Stimulated activated CD4-positive, alpha-beta T cell treated with anti-CD3 and anti-CD28 coated beads, Interleukin-4, amount 100 ng/mL, for 48 hours (primary cell): Measurements from ENCODE around the gene PRAMEF15.
"Not testable (repeated sequence)": the region's sequence is repeated elsewhere in the genome, so short reads cannot be mapped to it uniquely, and the experiment has no call there.

Source experiments
- DNase-seq, 2 donors: peaks; one replicate each; pipeline ENCODE4 v3.0.0-alpha.2; 2020; ENCODE audit warnings: low read depth in 2 of 2

PRAMEF15 gene

DNA sequence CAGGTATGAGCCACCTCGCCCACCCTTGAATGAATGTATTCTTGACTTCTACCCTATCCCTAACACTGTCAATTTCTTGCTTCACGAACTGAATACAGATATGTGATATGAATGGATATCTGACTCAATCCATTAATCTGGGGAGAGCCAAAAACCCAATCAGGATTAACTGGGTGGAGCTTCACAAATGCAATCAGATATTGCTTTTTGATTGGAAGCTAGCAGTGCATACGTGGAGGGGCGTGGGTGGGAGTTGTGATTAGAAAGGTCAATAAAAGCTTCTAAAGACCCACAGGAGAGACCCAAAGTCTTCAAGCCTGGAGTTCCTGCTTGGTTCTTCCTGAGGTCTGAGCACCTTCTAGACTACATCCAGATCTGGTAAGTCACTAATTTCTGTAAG is at the start of gene PRAMEF15:
Gene PRAMEF15 (plus strand): TSS at position 301 of the 400 bp plus-strand sequence. CDS start 2,827 bp downstream, outside the sequence.
- DNase-seq: not testable (repeated sequence)

DNA sequence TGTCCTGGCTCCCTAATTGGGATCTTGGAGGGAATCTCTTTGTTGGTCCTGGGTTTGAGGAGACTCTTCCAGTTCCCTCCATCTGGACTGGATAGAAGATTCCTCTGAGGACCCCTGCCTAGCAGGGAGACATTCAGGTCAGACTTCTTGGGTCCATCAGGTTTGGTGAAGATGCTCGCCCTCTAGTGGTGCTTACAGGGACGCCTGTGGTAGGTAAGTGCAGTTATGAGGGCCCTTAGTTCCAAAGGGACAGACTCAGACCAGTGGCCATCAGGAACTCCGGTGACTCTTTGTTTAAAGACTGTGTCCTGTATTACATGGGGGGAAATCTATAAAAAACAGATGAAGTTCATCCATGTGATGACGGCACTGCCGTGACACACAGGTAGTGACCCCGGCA is 38.4 kb upstream of the PRAMEF15 start:
- DNase-seq: not testable (repeated sequence)

DNA sequence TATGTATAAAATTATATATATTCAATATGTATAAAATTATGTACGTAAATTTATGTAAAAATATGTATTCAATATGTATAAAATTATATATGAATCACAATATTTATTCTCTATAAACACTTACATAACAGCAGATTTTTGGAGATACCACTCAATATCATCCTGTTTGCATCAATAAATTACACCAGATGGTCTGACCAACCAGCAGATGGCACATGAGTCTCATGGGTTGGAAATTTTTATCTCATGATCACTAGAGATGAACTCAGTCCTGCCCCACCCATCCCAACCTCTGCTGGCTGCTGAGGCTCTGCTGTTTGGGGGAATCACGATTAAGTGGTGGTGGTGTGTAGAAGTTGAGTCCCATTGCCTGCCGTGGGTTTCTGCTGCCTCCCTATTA is 35.8 kb upstream of the PRAMEF15 start:
- DNase-seq: not testable (repeated sequence)

DNA sequence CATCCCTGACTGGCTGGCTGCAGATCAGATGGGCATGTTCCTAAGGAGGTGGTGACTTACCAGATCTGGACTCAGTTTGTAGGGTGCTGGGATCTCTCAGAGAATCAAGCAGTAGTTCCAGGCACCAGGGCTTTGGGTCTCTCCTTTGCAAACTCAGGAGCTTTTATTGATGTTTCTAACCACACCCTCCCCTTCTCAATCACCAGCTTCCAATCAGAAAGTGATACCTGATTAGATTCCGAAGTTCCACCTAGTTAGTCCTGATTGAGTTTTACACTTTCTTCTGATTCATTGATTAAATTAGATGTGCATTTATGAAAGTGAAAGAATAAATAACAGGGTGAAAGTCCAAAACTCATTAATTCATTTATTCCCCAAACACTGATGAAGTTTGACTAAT is 30.3 kb upstream of the PRAMEF15 start, which contains the start of gene PRAMEF8:
Gene PRAMEF8 (minus strand): TSS at position 101 of the 400 bp plus-strand sequence. CDS start 1,046 bp downstream, outside the sequence.
- DNase-seq: not testable (repeated sequence)

DNA sequence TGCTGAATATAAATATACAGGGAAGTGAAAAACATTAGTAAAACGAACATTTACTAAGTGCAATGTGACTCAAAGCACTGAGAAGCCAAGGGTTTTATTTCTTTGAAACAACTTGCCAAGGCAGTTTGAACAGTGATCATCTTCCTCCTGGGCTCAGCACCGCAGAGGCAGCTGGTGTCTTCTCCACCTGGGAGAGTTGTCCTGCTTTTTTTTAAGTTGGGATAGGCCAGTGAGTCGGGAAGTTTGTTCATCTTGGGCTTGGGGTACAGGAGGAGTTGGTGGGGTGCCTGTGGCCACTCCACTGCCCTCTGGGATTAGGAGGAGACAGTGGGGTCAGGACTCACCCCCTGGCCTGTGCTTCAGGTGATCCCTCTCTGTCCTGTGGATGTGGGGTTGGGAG is 26.4 kb upstream of the PRAMEF15 start:
- DNase-seq: not testable (repeated sequence)

DNA sequence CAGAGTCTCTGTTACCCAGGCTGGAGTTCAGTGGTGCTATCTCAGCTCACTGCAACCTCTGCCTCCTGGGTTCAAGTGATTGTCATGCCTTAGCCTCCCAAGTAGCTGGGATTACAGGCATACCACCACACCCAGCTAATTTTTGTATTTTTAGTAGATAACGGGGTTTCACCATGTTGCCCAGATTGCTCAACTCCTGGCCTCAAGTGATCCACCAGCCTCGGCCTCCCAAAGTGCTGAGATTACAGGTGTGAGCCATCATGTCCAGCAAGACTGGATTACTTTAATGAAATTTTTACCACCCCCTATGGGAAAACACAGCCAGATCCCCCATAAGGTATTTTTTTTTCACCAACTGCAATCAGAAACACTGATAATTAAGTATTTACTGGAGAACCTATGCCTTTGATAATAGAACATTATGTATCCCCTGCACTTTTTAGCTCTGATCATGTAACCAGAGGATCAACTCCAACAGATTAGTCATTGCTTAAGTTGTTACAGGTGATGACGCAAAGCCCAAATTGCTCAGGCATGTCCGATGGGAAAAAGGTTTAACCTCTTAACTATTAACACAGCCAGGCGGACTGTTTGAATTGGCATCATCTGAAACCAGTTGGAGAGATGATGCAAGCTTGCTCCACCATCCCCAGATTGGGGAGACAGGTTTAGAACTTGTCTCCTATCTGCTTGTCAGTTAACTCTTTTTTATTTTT is 18.0 kb upstream of the PRAMEF15 start:
- DNase-seq: not testable (repeated sequence)

DNA sequence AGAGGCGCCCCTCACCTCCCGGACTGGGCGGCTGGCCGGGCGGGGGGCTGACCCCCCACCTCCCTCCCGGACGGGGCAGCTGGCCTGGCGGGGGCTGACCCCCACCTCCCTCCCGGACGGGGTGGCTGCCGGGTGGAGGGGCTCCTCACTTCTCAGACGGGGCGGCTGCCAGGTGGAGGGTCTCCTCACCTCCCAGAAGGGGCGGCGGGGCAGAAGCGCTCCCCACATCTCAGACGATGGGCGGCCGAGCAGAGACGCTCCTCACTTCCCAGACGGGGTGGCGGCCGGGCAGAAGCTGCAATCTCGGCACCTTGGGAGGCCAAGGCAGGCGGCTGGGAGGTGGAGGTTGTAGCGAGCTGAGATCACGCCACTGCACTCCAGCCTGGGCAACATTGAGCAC is 16.7 kb upstream of the PRAMEF15 start:
- DNase-seq: not testable (repeated sequence)

DNA sequence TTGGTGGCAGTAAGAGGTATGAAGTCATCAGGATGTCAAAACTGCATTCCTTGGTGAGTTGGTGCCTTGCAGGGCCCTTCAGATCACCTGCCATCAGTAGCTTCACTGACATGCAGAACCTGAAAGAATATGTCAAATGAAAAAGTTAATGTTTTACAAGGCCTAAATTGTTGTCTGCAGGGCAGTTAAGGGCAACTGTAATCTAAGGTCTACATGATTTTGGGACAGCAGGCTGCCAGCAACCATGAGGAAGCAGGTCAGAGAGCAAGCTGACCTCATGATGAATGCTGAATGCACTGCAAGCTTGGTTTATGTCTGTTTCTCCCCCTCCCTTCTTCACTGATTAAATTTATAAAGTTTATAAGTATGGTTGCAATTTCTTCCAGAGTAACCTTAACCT is 13.2 kb upstream of the PRAMEF15 start:
- DNase-seq: not testable (repeated sequence)

DNA sequence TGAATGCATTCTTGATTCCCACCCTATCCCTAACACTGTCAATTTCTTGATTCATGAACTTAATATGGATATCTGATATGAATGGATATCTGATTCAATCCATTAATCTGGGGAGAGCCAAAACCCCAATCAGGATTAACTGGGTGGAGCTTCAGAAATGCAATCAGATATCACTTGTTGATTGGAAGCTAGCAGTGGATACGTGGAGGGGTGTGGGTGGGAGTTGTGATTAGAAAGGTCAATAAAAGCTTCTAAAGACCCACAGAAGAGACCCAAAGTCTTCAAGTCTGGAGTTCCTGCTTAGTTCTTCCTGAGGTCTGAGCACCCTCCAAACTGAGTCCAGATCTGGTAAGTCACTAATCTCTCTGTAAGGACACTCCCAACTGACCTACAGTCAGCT is 12.1 kb upstream of the PRAMEF15 start, which contains the start of gene PRAMEF33:
Gene PRAMEF33 (plus strand): TSS at position 301 of the 400 bp plus-strand sequence. CDS start 2,416 bp downstream, outside the sequence.
- DNase-seq: not testable (repeated sequence)

DNA sequence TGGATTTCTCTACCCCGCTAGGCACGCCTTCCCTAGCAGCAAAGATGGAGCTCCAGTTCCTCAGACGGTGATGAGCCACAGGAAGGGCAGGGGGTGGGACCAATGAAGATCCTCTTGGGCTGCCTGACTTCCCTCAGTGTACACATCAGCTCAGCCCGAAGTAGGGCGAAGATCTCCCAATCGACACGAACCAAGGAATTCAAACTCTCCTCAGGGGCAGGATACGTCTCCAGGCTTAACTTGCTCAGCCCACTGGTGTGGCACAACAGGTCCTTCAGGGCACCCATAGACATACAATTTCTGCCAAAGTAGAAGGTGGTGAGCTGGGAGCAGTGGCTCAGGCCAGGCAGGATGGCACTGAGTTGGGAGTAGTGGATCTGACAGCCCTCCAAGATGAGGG is 27.1 kb downstream of the PRAMEF15 start:
- not testable (repeated sequence) for DNase-seq

DNA sequence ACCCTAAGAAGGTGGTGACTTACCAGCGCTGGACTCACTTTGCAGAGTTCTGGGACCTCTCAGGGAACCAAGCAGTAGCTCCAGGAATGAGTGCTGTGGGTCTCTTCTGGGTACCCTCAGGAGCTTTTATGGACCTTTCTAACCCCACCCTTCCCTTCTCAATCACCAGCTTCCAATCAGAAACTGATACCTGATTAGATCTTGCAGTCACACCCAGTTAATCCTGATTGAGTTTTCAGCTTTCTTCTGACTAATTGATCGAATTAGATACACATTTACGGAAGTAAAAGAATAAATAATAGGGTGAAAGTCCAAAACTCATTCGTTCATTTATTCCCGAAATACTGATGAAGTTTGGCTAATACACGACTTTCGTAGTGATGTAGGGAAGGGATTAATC is 31.7 kb downstream of the PRAMEF15 start, which contains the start of gene PRAMEF14:
Gene PRAMEF14 (minus strand): TSS at position 101 of the 400 bp plus-strand sequence. CDS start 1,820 bp downstream, outside the sequence.
- DNase-seq: not testable (repeated sequence)

DNA sequence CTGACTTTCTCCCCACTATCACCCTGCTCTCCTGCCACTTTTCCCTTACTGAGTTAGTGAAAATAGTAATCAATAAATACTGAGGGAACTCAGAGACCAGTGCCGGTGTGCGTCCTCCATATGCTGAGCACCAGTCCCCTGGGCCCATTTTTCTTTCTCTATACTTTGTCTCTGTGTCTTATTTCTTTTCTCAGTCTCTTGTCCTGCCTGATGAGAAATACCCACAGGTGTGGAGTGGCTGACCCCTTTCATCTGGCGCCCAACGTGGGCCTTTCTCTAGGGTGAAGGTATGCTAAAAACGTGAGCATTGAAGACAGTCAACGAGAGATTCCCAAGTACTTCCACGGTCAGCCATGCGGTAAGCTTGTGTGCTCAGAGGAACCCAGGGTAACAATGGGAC is 38.1 kb downstream of the PRAMEF15 start:
- DNase-seq: not testable (repeated sequence)

DNA sequence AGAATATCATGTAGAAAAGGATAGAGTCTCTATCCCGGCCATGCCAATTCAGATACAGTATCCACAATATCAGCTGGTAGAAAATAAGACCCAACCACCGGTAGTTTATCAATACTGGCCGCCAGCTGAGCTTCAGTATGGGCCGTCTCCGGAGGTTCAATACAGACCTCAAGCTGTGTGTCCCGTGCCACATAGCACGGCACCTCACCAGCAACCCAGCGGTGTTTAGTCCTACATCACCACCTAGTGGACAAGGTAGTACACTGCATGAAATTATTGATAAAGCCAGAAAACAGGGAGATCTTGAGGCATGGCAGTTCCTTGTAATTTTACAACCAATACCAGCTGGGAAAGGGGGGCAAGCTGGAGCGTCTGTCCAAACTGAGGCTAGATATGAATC is 39.1 kb downstream of the PRAMEF15 start:
- DNase-seq: not testable (repeated sequence)

DNA sequence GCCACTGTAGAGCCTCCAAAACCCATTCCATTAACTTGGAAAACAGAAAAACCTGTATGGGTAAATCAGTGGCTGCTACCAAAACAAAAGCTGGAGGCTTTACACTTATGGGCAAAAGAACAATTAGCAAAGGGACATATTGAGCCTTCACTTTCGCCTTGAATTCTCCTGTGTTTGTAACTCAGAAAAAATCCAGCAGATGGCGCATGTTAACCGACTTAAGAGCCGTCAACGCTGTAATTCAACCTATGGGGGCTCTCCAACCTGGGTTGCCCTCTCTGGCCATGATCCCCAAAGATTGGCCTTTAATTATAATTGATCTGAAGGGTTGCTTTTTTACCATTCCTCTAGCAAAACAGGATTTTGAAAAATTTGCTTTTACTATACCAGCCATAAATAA is 41.4 kb downstream of the PRAMEF15 start:
- not testable (repeated sequence) for DNase-seq

DNA sequence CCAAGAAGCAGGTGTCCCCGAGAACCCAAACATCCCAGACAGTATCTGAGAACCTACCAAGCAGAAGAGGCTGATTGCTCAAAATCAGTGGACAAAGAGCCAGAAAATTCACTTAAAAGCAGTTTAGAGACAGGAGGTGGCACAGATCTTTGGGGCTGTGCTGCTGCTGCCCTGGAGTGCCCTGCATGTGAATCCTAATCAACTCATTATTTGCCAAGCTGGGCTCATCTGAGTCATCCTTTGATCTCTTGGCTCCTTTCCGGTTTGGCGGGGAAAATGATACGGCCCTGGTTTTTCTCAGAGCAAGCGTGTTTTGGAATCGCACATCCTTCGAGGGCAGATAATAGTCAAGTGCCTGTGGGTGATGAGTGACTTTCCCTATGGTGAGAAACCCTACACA is 47.0 kb downstream of the PRAMEF15 start:
- not testable (repeated sequence) for DNase-seq

DNA sequence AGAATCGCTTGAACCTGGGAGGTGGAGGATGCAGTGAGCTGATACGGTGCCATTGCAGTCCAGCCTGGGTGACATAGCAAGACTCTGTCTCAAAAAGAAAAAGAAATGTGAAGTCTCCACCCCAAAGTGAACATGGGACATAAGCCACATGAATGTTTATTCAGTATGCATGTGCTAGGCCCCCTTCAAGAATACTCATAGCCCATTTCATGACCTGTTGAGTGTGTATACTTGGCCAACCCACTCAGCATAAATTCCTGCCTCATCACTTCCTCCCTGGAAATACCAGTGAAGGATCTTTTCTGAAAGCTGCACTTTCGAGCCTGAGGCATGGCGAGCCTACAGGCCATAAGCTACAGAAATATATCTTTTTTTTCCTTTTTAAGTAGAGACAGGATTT is 49.5 kb downstream of the PRAMEF15 start:
- DNase-seq: not testable (repeated sequence)

DNA sequence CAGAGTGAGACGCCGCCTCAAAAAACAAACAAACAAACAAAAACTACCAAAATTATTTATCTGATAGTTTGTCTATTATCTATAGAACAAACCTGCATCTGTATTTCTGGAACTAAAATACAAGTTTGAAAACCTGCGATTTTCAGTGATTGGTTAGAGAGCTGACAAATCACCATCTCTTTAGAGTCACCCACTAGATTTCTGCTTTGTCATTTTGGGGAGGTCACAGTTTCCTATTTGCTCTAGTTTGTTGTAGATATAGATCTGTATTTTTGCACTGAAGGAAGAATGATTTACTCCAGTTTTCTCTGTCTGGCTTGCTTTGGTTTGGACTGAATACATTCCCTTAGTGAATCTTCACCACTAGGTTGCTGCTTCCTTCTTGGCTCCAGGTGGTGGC is 51.2 kb downstream of the PRAMEF15 start:
- DNase-seq: not testable (repeated sequence)

DNA sequence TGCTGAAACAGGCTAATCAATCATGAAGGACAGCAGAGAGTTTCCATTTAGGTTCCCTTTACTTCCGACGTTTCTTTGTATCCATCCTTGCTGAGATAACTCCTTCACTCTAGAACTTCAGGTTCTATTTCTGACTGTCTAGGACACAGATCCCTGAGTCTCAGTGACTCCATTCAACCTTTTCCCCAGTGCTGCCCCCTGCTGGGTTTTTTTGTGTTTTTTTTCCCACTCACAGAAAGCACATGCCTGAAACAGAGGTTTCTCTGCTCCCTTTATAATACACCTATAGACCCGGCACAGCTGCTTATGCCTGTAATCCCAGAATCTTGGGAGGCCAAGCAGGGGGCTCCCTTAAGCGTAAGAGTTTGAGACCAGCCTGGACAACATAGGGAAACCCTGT is 53.2 kb downstream of the PRAMEF15 start:
- peak; percentile 4 to 37 for DNase-seq
